CD14-positive monocyte (primary cell): ENCODE results near the gene MYCBP. TPM values are rescaled to one million over a fixed set of nuclear protein-coding genes. Genes with fewer than 3 reads are reported as not detected.

Source experiments
- DNase-seq, 3 donors: peaks; one replicate each; pipeline ENCODE4 v3.0.0-alpha.2; 2011 to 2022
- H2AFZ ChIP-seq: 2 replicates; pipeline ENCODE4 v1.6.0; 2012; ENCODE audit warnings: mild to moderate bottlenecking, low read depth, low read length, inconsistent platforms; ENCODE audit not compliant: insufficient read depth, poor library complexity, severe bottlenecking
- H3K27ac ChIP-seq, 2 donors: 1 replicate in 1 of 2; 2 replicates in 1 of 2; pipeline ENCODE4 v1.5.1; 2012 to 2013; ENCODE audit warnings: low read length in 2 of 2, control low read depth in 1 of 2, inconsistent platforms in 1 of 2, low read depth in 1 of 2, mild to moderate bottlenecking in 1 of 2
- H3K27me3 ChIP-seq, 2 donors: one replicate each; pipeline versions ENCODE4 v1.6.0 to v1.6.1; 2011 to 2013; ENCODE audit warnings: low read length in 2 of 2; ENCODE audit not compliant: control insufficient read depth in 2 of 2, insufficient read depth in 2 of 2
- H3K36me3 ChIP-seq, 2 donors: replicated peaks in 1 of 2; 1 replicate in 1 of 2; 2 replicates in 1 of 2; pipeline versions ENCODE4 v1.5.1 to v1.6.1; 2012 to 2013; ENCODE audit warnings: low read length in 2 of 2, control low read depth in 1 of 2, inconsistent platforms in 1 of 2, mild to moderate bottlenecking in 1 of 2; ENCODE audit not compliant: insufficient read depth in 2 of 2, control insufficient read depth in 1 of 2
- H3K4me1 ChIP-seq, 2 donors: 1 replicate in 1 of 2; 2 replicates in 1 of 2; pipeline versions ENCODE4 v1.5.1 to v1.6.1; 2012 to 2013; ENCODE audit warnings: low read length in 2 of 2, control low read depth in 1 of 2, inconsistent platforms in 1 of 2, mild to moderate bottlenecking in 1 of 2, moderate library complexity in 1 of 2; ENCODE audit not compliant: insufficient read depth in 2 of 2, control insufficient read depth in 1 of 2
- H3K4me2 ChIP-seq: replicated peaks from 2 replicates; pipeline ENCODE3; 2012; ENCODE audit warnings: low read length, moderate library complexity, mild to moderate bottlenecking; ENCODE audit not compliant: poor library complexity, severe bottlenecking; ENCODE audit errors: extremely low read depth
- H3K4me3 ChIP-seq, 3 experiments: fragments of 200-600 bp in 1 of 3; sonication (generic) in 1 of 3; replicated peaks in 1 of 3; 1 replicate in 2 of 3; 2 replicates in 1 of 3; pipeline ENCODE4 v1.5.1; 2011 to 2013; ENCODE audit warnings: low read length in 3 of 3, mild to moderate bottlenecking in 3 of 3, control low read depth in 2 of 3, low read depth in 2 of 3, inconsistent platforms in 1 of 3, moderate library complexity in 1 of 3
- H3K79me2 ChIP-seq: 2 replicates; pipeline ENCODE4 v1.6.0; 2012; ENCODE audit warnings: mild to moderate bottlenecking, control low read depth, inconsistent platforms, low read length, moderate library complexity; ENCODE audit not compliant: insufficient read depth
- H3K9ac ChIP-seq: 2 replicates; pipeline ENCODE4 v1.6.0; 2017; ENCODE audit warnings: low read length, mild to moderate bottlenecking; ENCODE audit not compliant: insufficient read depth, poor library complexity, severe bottlenecking
- H3K9me3 ChIP-seq, 2 donors: replicated peaks in 1 of 2; 1 replicate in 1 of 2; 2 replicates in 1 of 2; pipeline versions ENCODE4 v1.5.1 to v1.6.1; 2012 to 2013; ENCODE audit warnings: low read length in 2 of 2, control low read depth in 1 of 2; ENCODE audit not compliant: control insufficient read depth in 1 of 2, insufficient read depth in 1 of 2
- H4K20me1 ChIP-seq: 2 replicates; pipeline ENCODE4 v1.6.0; 2012; ENCODE audit warnings: mild to moderate bottlenecking, low read length, control low read depth, moderate library complexity; ENCODE audit not compliant: insufficient read depth
- H3K27ac Mint-ChIP-seq, 7 donors: one replicate each; pipeline ENCODE4 v1.8.0; 2020; ENCODE audit warnings: mild to moderate bottlenecking in 7 of 7, mixed read lengths in 7 of 7, moderate library complexity in 6 of 7, inconsistent platforms in 2 of 7
- H3K27me3 Mint-ChIP-seq, 3 donors: one replicate each; pipeline ENCODE4 v1.8.0; 2021 to 2022; ENCODE audit warnings: low read depth in 3 of 3, mild to moderate bottlenecking in 3 of 3, mixed read lengths in 3 of 3, moderate library complexity in 3 of 3, inconsistent platforms in 1 of 3
- H3K36me3 Mint-ChIP-seq, 2 donors: one replicate each; pipeline ENCODE4 v1.8.0; 2020; ENCODE audit warnings: mixed read lengths in 2 of 2, inconsistent platforms in 1 of 2, mild to moderate bottlenecking in 1 of 2
- H3K4me1 Mint-ChIP-seq: one replicate; pipeline ENCODE4 v1.8.0; 2020; ENCODE audit warnings: mild to moderate bottlenecking, mixed read lengths
- H3K4me3 Mint-ChIP-seq, 2 donors: one replicate each; pipeline ENCODE4 v1.8.0; 2020; ENCODE audit warnings: mild to moderate bottlenecking in 2 of 2, mixed read lengths in 2 of 2, moderate library complexity in 1 of 2
- H3K9me3 Mint-ChIP-seq, 7 donors: one replicate each; pipeline ENCODE4 v1.8.0; 2020 to 2022; ENCODE audit warnings: mixed read lengths in 7 of 7, mild to moderate bottlenecking in 6 of 7, moderate library complexity in 6 of 7, inconsistent platforms in 2 of 7
- WGBS: methylation state at CpG from one replicate; pipeline ENCODE4 v1.1.5; 2013; ENCODE audit warnings: missing lambda C conversion rate; ENCODE audit not compliant: insufficient coverage; 5-methylcytosine and 5-hydroxymethylcytosine counted together
- intact Hi-C, 2 donors: fragments of 100-400 bp; cut with micrococcal nuclease; formaldehyde crosslinking; loops; one replicate each; pipeline versions ENCODE4 v1.15.0 to v1.15.1; 2023
- polyA plus RNA-seq, 3 donors: library from polyadenylated mRNA; depleted of rRNA in 1 of 3; unstranded in 2 of 3; stranded (reverse) in 1 of 3; fragments of 300-500 nt in 2 of 3; fragments of >200 nt in 1 of 3; fragmentation: Illumina TruSeq in 2 of 3; gene quantifications; 1 replicate in 2 of 3; 2 replicates in 1 of 3; pipeline ENCODE4 v1.2.3, GENCODE V29; 2012 to 2021
- TF ChIP-seq, protein P1 (sequence below): fragments of 200-600 bp; IDR thresholded peaks from one replicate; pipeline ENCODE4 v1.8.0; 2022; ENCODE audit warnings: antibody characterized with exemption, mild to moderate bottlenecking

The MYCBP gene
- polyA plus RNA-seq, 3 donors: 9.3 to 92.3 (median 77.2) TPM

DNA sequence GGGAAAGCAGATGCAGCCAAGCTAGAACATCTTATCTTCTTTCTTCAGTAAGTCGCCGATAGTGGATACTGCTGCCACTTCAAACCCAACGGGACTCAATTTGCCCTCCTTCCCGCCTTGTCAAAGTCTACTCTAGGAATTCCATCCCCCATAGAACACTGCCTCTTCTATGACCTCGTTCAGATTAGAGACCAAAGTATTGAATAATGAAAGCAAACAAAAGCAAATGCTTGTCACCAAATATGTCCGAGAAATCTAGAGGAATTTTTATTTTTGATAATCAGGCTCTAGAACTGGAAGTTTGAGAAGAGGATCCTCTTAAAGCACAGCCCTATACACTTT is 12.7 kb downstream of the MYCBP start:
- peak overlapping the region; percentile 91 to 99 for H3K4me3 Mint-ChIP-seq
- no peak for DNase-seq
- peaks cover 32 to 53% of the 10 kb centered on the region in 2 donors for H3K36me3 ChIP-seq
- peak overlapping the region in 1 of 2 donors; percentile 89 for H3K27ac ChIP-seq
- H3K4me3 ChIP-seq: peak overlapping the region; percentile 70 to 99 (median 93)
- no peaks in the 10 kb centered on the region for H3K9me3 ChIP-seq
- H3K36me3 Mint-ChIP-seq: peaks cover 32 to 33% of the 10 kb centered on the region in 2 donors
- peaks cover 0 to 1% (median 0%) of the 10 kb centered on the region in 3 donors for H3K27me3 Mint-ChIP-seq
- 4% methylated on average over 4 of the region's 6 CpGs for WGBS
- peaks cover 24 to 33% of the 10 kb centered on the region in 2 donors for H3K4me1 ChIP-seq
- peaks cover 80% of the 10 kb centered on the region for H3K79me2 ChIP-seq
- no peaks in the 10 kb centered on the region for H3K27me3 ChIP-seq
- TF ChIP-seq, protein P1, sequence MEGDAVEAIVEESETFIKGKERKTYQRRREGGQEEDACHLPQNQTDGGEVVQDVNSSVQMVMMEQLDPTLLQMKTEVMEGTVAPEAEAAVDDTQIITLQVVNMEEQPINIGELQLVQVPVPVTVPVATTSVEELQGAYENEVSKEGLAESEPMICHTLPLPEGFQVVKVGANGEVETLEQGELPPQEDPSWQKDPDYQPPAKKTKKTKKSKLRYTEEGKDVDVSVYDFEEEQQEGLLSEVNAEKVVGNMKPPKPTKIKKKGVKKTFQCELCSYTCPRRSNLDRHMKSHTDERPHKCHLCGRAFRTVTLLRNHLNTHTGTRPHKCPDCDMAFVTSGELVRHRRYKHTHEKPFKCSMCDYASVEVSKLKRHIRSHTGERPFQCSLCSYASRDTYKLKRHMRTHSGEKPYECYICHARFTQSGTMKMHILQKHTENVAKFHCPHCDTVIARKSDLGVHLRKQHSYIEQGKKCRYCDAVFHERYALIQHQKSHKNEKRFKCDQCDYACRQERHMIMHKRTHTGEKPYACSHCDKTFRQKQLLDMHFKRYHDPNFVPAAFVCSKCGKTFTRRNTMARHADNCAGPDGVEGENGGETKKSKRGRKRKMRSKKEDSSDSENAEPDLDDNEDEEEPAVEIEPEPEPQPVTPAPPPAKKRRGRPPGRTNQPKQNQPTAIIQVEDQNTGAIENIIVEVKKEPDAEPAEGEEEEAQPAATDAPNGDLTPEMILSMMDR: no peak
- intact Hi-C loops: loop anchor here in 1 of 2 donors (1.0 kb wide), 1 partner anchor 12 kb away; no protein-coding TSS in a partner anchor
- H3K4me2 ChIP-seq: peak overlapping the region; percentile 91
- H3K4me1 Mint-ChIP-seq: peaks cover 42% of the 10 kb centered on the region
- H3K9me3 Mint-ChIP-seq: no peaks in the 10 kb centered on the region
- peaks cover 33% of the 10 kb centered on the region for H4K20me1 ChIP-seq
- H3K9ac ChIP-seq: peak overlapping the region; percentile 89
- peak overlapping the region; percentile 86 to 97 (median 92) for H3K27ac Mint-ChIP-seq
- peak overlapping the region; percentile 99 for H2AFZ ChIP-seq

- H3K4me3 Mint-ChIP-seq: peak within 1 kb of the TSS; percentile 91 to 99
- Histone ChIP-seq H3K9ac (peak within 1 kb of the TSS; percentile 89), H3K36me3 (peaks cover 32 to 53% of the 10 kb centered on the region in 2 donors), H3K4me3 (peak within 1 kb of the TSS; percentile 70 to 99 (median 93)), H3K4me2 (peak within 1 kb of the TSS; percentile 91), H3K27ac (peak within 1 kb of the TSS; percentile 57 to 90), H3K4me1 (peaks cover 24 to 33% of the 10 kb centered on the region in 2 donors), H3K27me3 (no peaks in the 10 kb centered on the region), H2AFZ (peak within 1 kb of the TSS; percentile 99), H3K79me2 (peaks cover 85% of the 10 kb centered on the region), H3K9me3 (no peaks in the 10 kb centered on the region), H4K20me1 (peaks cover 39% of the 10 kb centered on the region)
- DNase-seq: peak; percentile 97 to 98 (median 98)
- peak within 1 kb of the TSS; percentile 89 to 97 (median 93) for H3K27ac Mint-ChIP-seq
- peaks cover 42% of the 10 kb centered on the region for H3K4me1 Mint-ChIP-seq
- under 1% methylated on average over 65 of the region's 70 CpGs for WGBS
- H3K36me3 Mint-ChIP-seq: peaks cover 33 to 36% of the 10 kb centered on the region in 2 donors
- TF ChIP-seq, protein P1: no peak
- intact Hi-C loops: loop anchor here in 1 of 2 donors (1.0 to 2.0 kb wide), 2 partner anchors 12 to 131 kb away; partner anchors contain the start of gene AKIRIN1
- H3K9me3 Mint-ChIP-seq: no peaks in the 10 kb centered on the region
- no peaks in the 10 kb centered on the region for H3K27me3 Mint-ChIP-seq
These were observed 13.3 kb downstream of the MYCBP start, which contains the start of gene RRAGC for GRCh38 chr1:38859561-38860453. RRAGC (minus strand) TSS chr1:38859772; CDS start chr1:38859646, 126 bp downstream.
